ENCODE data around the gene CYP4X1. TPM values are rescaled to one million over a fixed set of nuclear protein-coding genes. Genes with fewer than 3 reads are reported as not detected.
"Not testable (repeated sequence)": the region's sequence is repeated elsewhere in the genome, so short reads cannot be mapped to it uniquely, and the experiment has no call there.

The CYP4X1 gene
- total RNA-seq, 1 donor from 2014 or later, result 2.8 TPM

- DNase-seq, result not testable (repeated sequence)
These were observed 65.9 kb downstream of the CYP4X1 start for GRCh38 chr1:47089356-47089755.

- not testable (repeated sequence) for DNase-seq
These were observed 68.0 kb downstream of the CYP4X1 start for GRCh38 chr1:47091476-47091875.

Small RNA genes within 50 kb of the gene (small RNA-seq; reads per million reads assigned to genes)
- gene CYP4A27P (ENCODE audit: low replicate concordance) (not detected), gene CYP4A43P (ENCODE audit: low replicate concordance) (not detected), gene CYP4A44P (ENCODE audit: low replicate concordance) (not detected)

Other genes starting within 250 kb of the CYP4X1 start
- gene CYP4B1, start 224.6 kb upstream of the CYP4X1 start, total RNA-seq, result 7.4 TPM
- not detected for gene CYP4A11, start 82.2 kb upstream of the CYP4X1 start, total RNA-seq
- 0.39 TPM for gene CYP4Z1, start 43.6 kb downstream of the CYP4X1 start, total RNA-seq
- not detected for gene CYP4A22, start 113.8 kb downstream of the CYP4X1 start, total RNA-seq
- 5.2 TPM for gene PDZK1IP1, start 166.4 kb downstream of the CYP4X1 start, total RNA-seq
- gene TAL1, start 208.6 kb downstream of the CYP4X1 start, total RNA-seq, result 5.3 TPM

All from skin of body (tissue), 3 donors.